T-helper 1 cell treated with Interleukin-12 subunit alpha and Interleukin-12 subunit beta and Interleukin-4 antibody, amounts not matched to agents 30 ng/mL and 1 ng/mL, for 36 hours (primary cell): Measurements from ENCODE around the gene LIPJ. TPM values are rescaled to one million over a fixed set of nuclear protein-coding genes. Genes with fewer than 3 reads are reported as not detected.

Experiments
- intact Hi-C: fragments of 100-400 bp; cut with micrococcal nuclease; formaldehyde crosslinking; loops from one replicate; pipeline ENCODE4 v1.15.1; 2024
- total RNA-seq: library from RNA; stranded (reverse); gene quantifications from 2 replicates; pipeline ENCODE4 v1.2.3, GENCODE V29; 2022

Gene LIPJ, protein sequence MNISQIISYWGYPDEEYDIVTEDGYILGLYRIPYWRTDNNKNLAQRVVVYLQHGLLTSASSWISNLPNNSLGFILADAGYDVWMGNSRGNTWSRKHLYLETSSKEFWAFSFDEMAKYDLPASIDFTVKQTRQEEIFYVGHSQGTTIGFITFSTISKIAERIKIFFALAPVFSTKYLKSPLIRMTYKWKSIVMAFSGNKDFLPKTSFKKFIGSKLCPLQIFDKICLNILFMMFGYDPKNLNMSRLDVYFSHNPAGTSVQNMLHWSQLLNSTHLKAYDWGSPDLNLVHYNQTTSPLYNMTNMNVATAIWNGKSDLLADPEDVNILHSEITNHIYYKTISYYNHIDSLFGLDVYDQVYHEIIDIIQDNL
- total RNA-seq, result 0.10 TPM in 1 of 2 replicates, not detected in the other

DNA sequence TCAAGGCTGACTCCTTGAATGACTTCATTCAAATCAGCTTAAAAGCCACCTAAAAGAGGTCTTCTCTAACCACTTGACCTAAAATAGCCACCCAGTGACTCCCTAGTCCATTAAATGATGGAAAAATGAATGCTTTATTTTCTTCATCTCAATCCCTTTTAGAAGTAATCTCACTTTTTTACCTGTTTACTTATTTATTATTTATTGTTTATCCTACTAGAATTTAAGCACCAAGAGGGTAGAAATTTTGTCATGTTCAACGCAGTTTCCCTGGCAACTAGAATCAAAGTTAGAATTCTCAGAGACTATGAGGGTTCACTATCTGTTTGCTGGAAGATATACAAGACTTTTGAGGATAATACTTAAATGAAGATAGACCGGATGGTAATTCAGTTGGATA lies at the start of gene LIPJ:
LIPJ (plus strand) TSS at position 301 of the 400 bp plus-strand sequence. CDS start 3,926 bp downstream, outside the sequence.
- intact Hi-C loops, result loop anchor here (10.0 kb wide), 2 partner anchors 408 to 828 kb away; partner anchors contain the start of genes FAS and IFIT5

DNA sequence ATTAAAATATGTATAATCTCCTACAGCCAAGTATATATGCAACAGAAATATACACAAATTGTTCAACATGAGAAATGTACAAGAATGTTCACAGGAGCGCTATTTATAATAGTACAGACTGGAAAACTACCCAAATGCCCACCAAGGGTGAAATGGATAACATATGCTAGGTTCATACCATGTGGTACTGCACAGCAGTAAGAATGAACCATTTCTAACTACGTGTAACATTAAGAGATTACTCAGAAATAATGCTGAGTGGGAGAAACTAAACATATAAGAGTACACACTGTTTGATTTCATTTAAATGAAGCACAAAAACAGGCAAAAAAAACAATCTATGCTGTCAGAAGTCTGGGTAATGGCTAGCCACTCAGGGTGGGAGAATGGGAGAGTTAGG lies 49.2 kb upstream of the LIPJ start:
- intact Hi-C loops, result no loop called here

DNA sequence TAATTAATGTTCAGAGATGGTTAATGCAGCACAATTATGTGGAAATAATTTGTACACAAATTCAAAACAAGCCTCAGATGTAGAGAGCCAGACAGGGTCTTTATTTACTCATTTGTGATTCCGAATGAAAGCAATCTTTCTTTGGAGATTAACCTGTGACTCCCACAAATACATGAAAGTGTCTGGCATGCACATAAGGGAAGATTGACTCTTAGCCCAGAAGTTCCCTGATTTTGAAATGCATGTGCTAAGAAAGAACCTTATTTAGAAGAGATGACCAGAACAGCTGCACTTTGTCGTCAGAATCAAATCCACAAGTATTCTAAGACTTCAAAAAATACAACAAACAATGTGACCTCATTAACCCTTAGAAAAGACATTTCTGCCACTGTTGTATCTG lies 48.5 kb upstream of the LIPJ start:
- intact Hi-C loops, result no loop called here

DNA sequence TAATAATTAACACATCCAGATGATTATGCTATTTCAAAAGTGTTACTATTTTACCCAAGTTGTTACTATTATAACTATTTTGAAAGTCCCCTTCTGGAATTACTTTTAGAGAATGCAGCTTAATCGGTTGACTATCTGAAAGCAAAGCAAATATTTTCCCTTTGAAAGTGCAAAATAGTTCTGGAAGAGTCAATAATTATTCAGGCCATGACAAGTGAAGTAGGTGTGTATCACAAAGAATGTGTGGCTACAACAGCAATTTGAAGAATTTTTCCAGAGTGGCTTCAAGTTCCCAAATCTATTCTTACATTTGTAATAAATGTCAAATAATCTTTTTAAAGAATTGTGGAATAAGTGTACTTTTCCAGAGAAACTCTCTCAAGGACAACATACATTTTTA lies 46.2 kb upstream of the LIPJ start:
- intact Hi-C loops, result no loop called here

DNA sequence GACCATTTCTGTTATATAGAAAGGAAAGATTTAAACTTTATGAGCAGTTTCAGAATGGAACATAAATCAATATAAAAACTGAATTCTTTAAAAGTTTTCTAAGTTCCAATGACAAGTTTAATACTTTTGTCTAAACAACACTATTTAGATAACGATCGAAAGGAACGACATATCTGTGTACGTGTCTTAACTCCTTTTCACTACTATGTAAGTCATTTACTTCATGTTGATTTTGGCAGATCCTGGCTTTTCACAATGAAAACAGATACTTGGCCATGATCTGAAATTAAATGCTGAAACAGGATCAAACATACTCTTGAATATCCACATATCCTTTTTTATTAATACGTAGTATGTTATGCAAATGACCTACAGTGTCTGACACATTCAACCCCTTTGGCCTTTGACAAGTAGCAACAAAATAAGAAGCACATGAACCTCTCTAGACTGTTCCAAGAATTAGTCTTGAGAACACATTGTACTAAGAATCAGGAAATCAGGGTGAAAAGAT lies 45.4 kb upstream of the LIPJ start:
- intact Hi-C loops, result no loop called here

DNA sequence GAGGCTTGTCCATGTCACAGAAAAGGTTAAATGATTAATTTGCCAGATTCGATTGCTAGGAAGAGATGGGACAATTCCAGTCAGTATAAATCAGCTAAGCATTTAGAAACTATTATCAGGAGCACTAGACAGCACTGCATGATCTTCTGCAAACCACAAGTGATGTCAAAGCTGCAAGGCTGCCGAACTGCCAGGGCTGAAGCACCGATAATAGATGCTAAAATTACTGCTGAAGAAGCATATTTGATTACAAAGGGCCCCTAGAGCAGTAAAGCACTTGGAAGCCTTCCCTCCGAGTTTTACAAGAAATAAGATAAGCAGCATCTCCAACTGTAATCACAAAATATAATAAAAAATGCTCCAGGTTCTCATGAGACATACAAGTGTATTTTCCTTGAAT lies 44.0 kb upstream of the LIPJ start:
- intact Hi-C loops, result no loop called here

DNA sequence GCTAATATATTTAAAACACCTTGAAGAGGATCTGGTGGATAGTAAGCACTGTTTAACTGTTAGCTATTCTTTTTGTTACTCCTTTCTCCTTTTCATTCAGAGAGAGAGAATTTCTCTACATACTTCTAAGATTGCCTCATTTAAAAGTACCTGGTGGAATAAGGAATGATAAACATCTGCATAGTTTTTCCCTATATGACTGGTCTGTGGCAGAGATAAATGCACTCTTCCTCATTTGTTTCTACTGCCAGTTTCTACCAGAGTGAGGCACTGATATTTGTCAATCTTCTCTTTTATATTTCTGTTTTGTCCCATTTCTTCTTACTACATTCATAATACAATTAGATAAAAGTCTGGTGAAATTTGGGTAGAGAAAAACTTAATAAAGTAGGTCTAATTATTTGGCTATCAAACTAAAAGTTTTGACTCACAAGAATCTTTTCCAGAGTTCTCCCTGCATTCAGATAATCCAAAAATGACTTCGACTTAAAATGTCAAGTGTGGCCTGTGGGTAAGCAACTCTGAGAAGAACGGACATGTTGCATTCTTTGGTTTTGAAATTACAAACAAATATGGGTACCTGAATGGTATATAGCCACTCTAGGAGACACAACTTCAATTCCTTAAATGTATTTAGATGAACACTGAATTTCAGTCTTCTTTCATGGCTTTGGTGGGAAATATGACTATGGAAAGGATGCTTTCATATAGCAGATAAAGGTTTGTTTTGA lies 42.3 kb upstream of the LIPJ start:
- intact Hi-C loops, result no loop called here

DNA sequence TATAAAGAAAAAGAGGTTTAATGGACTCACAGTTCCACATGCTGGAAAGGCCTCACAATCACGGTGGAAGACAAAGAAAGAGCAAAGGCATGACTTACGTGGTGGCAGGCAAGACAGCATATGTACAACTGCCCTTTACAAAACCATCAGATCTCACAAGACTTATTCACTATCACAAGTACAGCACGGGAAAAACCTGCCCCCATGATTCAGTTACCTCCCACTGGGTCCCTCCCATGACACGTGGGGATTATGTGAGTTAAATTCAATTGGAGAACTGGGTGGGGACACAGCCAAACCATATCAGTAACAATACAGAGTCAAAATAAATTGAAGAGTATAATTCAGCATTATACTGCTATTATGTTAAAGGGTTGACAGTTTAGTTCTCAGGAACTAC lies 41.2 kb upstream of the LIPJ start:
- intact Hi-C loops, result no loop called here

DNA sequence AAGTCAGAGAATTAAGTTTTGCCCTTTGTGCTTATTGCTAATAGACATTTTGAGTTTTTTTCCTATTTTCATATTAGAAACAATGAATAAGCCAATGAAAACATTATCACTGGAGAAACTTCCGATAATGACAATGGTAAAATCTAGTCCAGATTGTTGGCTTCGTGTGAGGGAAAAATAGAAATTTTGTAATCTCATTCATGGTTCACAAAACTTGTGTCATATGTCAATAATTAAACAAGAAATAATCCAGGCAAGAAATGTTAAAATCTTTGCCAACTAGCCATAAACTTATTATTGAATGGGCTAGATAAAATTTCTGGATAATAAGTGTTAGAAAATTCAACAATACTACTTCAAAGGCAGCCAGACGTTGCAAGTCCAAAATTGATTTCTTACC lies 40.1 kb upstream of the LIPJ start:
- intact Hi-C loops, result no loop called here

DNA sequence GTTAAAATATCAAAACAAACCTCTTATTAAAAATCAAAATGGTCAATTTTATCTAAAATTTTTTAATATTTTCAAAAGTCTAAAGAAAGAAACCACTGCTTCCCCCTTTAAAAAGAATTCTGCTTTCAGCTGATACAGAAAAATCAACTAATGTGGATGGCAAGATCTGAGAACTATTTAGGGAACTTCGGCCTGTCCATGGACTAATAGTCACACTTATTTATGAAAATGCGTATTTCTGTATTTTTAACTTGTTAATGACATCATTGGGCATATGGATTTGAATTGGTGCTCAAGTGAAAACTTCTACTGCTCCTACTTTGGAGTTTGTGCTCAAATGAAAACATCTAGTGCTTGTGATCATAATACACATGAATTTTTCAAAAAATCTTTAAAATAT lies 35.3 kb upstream of the LIPJ start:
- intact Hi-C loops, result loop anchor here (5.0 to 10.0 kb wide), 2 partner anchors 276 to 434 kb away; no protein-coding TSS in a partner anchor

DNA sequence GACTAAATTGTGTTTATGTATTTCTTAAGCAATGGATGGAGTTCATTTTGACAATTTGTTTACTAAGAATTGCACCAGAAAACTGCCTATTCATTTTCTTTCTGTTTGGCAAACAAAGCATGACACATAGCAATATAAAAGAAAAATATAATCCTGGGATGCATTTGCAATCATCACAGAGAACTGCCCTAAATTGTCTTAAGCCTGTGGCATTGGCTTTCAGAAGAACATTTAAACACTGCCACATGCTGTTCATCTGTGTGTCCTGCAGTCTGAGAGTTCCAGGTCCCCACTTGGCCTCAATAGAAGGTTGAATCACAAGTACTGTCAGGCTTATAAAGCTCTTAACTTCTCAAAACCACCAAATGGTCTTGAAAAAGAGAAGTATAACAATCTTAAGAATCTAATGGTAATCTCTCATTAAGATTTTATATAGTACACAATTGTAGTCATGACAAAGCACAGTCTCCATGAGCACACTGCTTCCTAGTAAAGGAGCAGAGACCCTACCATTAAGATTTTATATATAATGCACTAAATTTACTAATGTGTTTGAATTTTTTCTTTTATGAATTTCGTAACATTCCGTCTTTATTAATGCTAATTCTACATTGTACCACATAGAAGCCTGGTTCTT lies 33.3 kb upstream of the LIPJ start:
- intact Hi-C loops, result loop anchor here (1.0 to 10.0 kb wide), 8 partner anchors 164 to 1020 kb away; partner anchors contain the start of gene ATAD1

DNA sequence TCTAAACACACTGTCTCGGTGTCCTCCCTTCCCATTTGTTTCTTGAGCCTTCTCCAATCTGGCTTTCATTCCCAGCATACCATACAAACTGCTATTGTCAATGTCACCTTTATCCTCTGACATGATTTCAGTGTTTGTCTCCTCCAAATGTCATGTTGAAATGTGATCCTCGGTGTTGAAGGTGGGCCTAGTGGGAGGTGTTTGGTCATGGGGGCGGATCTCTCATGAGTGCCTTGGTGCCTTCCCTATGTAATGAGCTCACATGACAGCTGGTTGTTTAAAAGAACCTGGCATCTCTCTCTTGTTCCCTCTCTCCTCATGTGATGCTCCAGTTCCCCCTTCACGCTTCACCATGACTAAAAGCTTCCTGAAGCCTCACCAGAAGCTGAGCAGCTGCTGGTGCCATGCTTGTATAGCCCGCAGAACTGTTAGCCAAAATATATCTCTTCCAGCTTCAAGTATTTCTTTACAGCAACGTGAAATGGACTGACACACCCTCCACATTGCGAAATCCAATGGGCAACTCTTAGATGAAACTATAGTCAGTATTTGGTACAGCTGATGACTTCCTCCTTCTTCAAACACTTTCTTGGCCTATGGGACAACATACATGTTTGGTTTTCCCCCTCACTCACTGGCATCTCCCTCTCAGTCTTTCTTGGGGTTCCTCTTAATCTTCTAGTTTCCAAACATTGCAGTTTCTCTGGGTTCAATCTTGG lies 31.2 kb upstream of the LIPJ start:
- intact Hi-C loops, result loop anchor here (10.0 kb wide), 1 partner anchor 281 kb away; no protein-coding TSS in a partner anchor

DNA sequence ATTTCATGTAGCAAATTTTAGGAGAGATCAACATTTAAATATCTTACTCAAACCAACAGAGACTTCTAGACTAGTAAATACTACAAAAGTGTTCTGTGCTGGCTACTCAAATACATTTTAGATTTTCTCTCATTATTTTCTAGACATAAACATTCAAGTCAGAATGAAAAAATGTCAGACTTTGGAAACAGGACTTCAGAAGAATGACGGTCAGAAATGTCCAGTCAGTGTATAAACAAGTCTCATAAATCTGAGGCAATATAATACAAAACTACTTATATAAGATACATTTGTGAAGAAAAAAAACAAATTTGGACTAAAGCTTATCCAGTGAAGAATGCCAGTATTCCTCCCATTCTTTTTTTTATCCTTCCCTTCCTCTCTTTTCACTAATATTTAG lies 29.3 kb upstream of the LIPJ start:
- intact Hi-C loops, result loop anchor here (10.0 kb wide), 1 partner anchor 282 kb away; no protein-coding TSS in a partner anchor

DNA sequence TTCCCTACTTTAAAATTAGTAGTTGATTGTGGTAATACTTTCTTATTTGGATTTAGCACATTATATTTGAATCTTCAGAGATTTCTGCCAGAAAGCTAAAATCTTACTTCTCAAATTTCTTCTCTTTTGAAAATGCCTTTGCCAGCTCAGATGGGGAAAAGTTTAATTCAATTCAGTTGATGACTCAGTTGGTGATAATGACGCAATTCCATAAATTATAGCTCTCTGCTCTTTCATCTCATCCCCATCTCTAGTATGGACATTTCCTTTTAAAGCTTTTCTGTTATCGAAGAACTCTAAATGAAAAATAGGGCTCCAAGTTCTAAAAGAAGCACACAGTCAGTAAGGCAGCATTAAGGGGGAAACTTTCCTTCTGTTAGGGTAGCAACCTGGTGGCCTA lies 28.9 kb upstream of the LIPJ start:
- intact Hi-C loops, result loop anchor here (10.0 kb wide), 1 partner anchor 283 kb away; no protein-coding TSS in a partner anchor

DNA sequence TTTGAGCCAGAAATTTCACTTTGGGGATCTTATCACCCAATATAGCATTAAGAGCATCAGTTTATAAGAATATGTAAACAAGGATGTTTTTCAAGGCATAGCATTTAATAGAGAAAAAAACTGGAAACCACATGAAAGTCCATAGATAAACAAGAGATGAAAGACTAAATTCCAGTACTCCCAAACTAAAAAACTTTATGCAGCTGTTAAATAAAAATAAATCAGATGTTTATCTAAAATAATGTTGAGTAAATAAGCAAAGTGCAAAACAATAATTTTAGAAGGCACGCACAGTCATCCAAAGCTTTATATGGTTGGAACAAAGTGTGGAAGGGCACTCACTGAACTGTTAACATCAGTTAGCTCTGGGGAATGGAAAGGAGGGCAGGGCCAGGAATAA lies 24.4 kb upstream of the LIPJ start:
- intact Hi-C loops, result no loop called here

DNA sequence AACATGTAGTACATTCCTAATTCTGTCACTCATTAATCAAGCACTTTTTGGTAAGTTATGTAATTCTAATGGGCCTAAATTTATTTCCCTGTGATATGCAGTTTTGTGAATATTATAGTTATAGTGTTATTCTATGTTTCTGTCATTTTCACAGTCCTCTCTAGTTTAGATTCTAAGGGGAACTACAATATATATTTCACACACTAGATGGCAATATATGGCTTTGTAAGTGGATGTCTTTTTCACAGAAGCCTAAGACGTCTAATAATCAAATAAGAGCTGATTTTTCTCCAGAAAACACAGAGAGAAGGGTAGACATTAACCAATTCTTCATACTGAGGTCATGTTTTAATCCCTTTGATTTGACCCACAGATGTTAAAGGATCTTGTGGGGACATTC lies 21.5 kb upstream of the LIPJ start:
- intact Hi-C loops, result loop anchor here (1.0 to 2.0 kb wide), 4 partner anchors 245 to 652 kb away; no protein-coding TSS in a partner anchor

DNA sequence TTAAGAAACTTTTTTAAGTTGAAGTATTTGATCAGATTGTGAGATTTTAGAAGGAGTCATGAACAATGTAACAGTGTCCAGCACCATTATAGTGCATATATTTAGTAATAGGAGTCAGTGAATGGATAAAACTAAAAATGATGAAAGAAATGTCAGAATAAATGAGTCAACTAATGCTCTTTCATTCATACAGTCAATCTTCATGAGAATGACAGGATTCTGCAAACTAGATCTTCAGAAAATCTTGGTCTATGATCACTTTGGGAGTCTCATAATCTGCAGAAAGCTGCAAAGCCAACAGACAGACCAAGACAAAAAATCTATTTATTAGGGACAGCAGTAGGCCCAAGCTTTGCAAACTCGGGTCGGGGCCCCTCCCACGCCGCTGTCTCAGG lies 4.2 kb upstream of the LIPJ start:
- intact Hi-C loops, result loop anchor here (2.0 to 10.0 kb wide), 4 partner anchors 245 to 832 kb away; partner anchors contain the start of genes FAS and IFIT5

DNA sequence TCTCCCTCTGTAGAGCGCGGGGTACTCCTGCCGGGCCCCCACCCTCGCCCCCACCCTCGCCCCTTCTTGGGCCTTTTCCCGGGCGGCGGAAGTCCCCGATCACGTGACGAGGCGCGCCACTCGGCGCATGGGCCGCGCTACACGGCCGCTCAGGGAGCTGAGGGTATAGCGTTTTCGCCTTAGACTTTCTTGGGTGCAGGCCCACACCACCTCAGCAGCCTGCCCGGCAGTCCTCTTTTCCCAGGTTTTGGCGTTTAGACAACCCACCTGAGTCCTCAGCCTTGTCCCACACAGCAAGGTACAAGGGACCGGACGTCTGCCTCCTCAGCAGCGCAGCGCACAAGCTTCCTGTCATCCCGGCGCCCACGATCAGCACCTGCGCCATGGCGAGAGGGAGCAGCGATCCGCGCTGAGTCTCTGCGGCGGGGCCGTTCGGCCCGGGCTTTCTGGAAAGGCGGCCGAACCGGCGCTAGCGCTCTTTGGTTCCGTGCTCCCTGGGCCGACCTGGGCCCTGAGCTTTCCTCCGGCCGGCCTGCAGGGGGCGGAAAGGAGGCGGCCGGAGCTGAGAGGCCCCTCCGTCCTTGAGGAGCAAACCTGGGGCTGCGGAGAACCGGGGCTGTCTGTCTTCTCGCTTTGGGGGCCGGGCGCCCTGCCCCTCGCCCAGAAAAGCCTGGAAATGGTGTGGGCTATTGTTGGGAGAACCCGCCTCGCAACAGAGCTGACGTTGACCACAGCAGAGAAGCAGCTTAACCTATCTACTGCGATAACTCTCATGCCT lies 3.6 kb upstream of the LIPJ start, which contains the start of gene RNLS:
RNLS (minus strand) TSS at position 513 of the 778 bp plus-strand sequence.
- intact Hi-C loops, result loop anchor here (2.0 to 10.0 kb wide), 4 partner anchors 244 to 832 kb away; partner anchors contain the start of genes FAS and IFIT5

DNA sequence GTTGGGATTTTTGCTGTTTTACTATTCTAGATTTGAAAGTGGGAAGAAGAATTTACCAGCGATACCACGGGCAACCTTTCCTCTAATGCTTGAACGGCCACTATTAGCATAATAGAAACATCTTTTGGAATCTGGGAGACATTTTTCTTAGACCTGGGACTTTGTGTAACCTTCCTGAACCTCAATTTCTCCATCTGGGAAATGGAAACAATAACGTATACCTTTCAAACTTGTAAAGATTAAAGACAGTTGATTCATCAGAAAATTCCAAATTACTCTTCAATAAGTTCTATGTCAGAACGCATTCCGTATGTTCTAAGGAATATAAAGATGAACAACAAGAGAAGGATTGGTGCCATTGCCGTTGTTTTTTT lies 3.0 kb upstream of the LIPJ start:
- intact Hi-C loops, result loop anchor here (2.0 to 10.0 kb wide), 4 partner anchors 244 to 831 kb away; partner anchors contain the start of genes FAS and IFIT5

DNA sequence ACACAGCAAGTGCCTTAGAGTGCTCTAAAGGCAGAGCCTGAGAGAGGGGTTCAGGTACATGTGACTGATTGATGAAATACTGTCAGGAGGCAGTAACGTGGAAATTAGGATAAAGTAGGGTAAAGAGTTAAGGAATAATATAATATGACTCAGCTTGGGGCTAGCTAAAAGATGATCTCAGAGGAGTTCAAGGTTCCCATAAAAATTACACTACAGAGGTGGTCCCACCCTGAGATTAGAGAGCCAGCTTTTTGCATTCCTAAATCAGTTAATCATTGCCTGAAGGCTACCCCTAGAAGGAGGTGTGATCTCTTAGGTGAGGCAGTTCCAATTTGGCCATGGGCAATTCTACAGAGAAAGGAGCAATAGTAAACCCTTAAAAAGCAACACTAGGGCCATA lies 5.8 kb downstream of the LIPJ start:
- intact Hi-C loops, result no loop called here
